Parathyroid adenoma (tissue), 2 donors: ENCODE results near the gene PIN1.

ENCODE experiments used
- H2AFZ ChIP-seq: fragments of 300-600 bp; sonication (generic); one replicate; pipeline ENCODE4 v1.7.0; 2017; ENCODE audit warnings: antibody characterized with exemption, mild to moderate bottlenecking
- H3K27ac ChIP-seq: fragments of 300-600 bp; sonication (generic); one replicate; pipeline ENCODE4 v1.7.0; 2017
- H3K27me3 ChIP-seq: fragments of 300-600 bp; sonication (generic); one replicate; pipeline ENCODE4 v1.7.0; 2017; ENCODE audit warnings: low read length; ENCODE audit not compliant: control insufficient read depth, insufficient read depth
- H3K36me3 ChIP-seq: fragments of 300-600 bp; sonication (generic); one replicate; pipeline ENCODE4 v1.7.0; 2017; ENCODE audit warnings: low read length; ENCODE audit not compliant: control insufficient read depth, insufficient read depth
- H3K4me1 ChIP-seq: fragments of 300-600 bp; sonication (generic); one replicate; pipeline ENCODE4 v1.7.0; 2017; ENCODE audit warnings: control low read depth
- H3K4me2 ChIP-seq: fragments of 300-600 bp; sonication (generic); one replicate; pipeline ENCODE4 v1.7.0; 2017; ENCODE audit warnings: low read length
- H3K4me3 ChIP-seq: fragments of 300-600 bp; sonication (generic); one replicate; pipeline ENCODE4 v1.7.0; 2017; ENCODE audit warnings: low read depth, low read length
- H3K79me2 ChIP-seq: fragments of 300-600 bp; sonication (generic); one replicate; pipeline ENCODE4 v1.7.0; 2017; ENCODE audit warnings: control low read depth
- H3K9ac ChIP-seq: fragments of 300-600 bp; sonication (generic); one replicate; pipeline ENCODE4 v1.7.0; 2017; ENCODE audit warnings: mild to moderate bottlenecking
- H3K9me3 ChIP-seq: fragments of 300-600 bp; sonication (generic); one replicate; pipeline ENCODE4 v1.7.0; 2017; ENCODE audit warnings: low read length; ENCODE audit not compliant: control insufficient read depth
- TF ChIP-seq, protein P1 (sequence below): fragments of 300-600 bp; sonication (generic); IDR thresholded peaks from one replicate; pipeline ENCODE4 v1.7.0; 2017; ENCODE audit warnings: antibody characterized with exemption, mild to moderate bottlenecking
- donor health status: primary hyperparathyroidism.

PIN1 gene

DNA sequence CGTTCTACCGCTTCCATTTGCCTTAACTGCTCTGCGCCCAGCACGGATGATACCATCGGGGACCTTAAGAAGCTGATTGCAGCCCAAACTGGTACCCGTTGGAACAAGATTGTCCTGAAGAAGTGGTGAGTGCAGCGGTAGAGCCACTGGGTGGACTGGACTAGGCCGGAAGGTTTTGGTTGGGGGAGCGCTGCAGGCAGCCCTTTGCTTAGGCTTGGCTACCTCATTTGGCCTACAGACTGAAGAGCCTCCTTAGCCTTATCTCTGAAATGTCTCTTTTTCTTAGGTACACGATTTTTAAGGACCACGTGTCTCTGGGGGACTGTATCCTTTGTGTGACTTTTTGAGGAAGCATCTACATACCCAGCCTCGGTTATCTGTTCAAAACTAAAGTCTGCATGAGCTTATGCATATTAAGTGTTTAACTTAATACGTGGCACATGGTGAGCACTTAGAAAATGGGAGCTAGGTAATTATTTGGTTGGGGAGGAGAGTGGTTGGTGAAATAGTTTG is 6.5 kb upstream of the PIN1 start:
- H3K4me2 ChIP-seq: peak overlapping the region; percentile 75
- peak overlapping the region; percentile 98 for H3K9ac ChIP-seq
- H3K79me2 ChIP-seq: peaks cover 38% of the 10 kb centered on the region
- no peak overlapping the region for H2AFZ ChIP-seq
- no peaks in the 10 kb centered on the region for H3K9me3 ChIP-seq
- H3K27ac ChIP-seq: peak overlapping the region; percentile 81
- H3K36me3 ChIP-seq: no peaks in the 10 kb centered on the region
- TF ChIP-seq, protein P1, sequence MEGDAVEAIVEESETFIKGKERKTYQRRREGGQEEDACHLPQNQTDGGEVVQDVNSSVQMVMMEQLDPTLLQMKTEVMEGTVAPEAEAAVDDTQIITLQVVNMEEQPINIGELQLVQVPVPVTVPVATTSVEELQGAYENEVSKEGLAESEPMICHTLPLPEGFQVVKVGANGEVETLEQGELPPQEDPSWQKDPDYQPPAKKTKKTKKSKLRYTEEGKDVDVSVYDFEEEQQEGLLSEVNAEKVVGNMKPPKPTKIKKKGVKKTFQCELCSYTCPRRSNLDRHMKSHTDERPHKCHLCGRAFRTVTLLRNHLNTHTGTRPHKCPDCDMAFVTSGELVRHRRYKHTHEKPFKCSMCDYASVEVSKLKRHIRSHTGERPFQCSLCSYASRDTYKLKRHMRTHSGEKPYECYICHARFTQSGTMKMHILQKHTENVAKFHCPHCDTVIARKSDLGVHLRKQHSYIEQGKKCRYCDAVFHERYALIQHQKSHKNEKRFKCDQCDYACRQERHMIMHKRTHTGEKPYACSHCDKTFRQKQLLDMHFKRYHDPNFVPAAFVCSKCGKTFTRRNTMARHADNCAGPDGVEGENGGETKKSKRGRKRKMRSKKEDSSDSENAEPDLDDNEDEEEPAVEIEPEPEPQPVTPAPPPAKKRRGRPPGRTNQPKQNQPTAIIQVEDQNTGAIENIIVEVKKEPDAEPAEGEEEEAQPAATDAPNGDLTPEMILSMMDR: no peak
- H3K4me3 ChIP-seq: peak overlapping the region; percentile 93
- no peaks in the 10 kb centered on the region for H3K27me3 ChIP-seq
- peaks cover 7% of the 10 kb centered on the region for H3K4me1 ChIP-seq

DNA sequence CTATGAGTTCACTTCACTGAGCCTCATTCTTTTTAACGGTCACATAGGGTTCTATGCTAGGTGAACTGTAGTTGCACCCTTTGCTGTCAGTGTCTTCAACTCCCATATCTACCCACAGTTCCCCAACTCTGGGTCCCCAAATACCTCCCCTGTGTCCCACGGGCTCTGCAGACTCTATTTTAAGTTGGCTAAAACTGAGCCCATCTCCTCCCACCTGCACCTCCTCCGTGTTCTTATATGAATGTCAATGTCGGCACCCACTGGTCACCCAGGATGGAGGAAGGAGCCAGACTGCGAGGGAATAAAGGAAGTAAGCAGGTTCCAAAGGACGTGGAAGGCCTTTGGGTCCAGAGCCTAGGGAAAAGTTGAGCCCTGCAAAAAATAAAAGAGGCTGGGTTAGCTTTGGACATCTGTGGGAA is 802 bp upstream of the PIN1 start:
- Histone ChIP-seq H3K9ac (no peak overlapping the region), H3K36me3 (no peaks in the 10 kb centered on the region)
- TF ChIP-seq, protein P1: no peak

DNA sequence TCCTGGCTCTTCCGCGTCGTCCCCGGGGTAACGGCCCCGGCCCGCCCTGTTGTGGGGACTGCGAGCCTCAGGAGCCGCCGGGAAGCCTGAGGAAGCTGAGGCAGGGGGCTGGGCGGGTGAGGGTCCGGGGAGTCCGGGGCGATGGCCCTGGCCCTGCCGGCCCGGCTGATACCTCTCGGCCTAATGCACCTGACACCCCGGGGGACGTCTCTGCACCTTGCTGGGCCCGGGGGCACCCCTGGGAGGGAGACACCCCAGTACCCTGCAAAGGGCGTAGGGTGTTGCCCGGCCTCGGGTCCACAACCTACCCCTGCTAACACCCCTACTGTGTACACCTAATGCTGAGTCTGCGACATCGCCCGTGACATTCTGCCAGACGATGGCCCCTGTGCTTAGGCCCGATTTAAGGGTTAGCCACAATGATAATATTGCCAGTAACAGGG is 410 bp downstream of the PIN1 start:
- Histone ChIP-seq H3K79me2 (peaks cover 62% of the 10 kb centered on the region), H3K9me3 (no peaks in the 10 kb centered on the region), H3K9ac (no peak overlapping the region), H3K4me1 (no peaks in the 10 kb centered on the region), H3K27ac (no peak overlapping the region), H2AFZ (peak overlapping the region; percentile 82), H3K36me3 (no peaks in the 10 kb centered on the region), H3K4me3 (peak overlapping the region; percentile 87), H3K27me3 (no peaks in the 10 kb centered on the region), H3K4me2 (peak overlapping the region; percentile 77)
- TF ChIP-seq, protein P1: no peak

More for the DNA sequence above, 802 bp upstream of the PIN1 start:
- no peak overlapping the region for H3K27ac ChIP-seq
- H3K4me2 ChIP-seq: peak overlapping the region; percentile 84
- H3K4me1 ChIP-seq: no peaks in the 10 kb centered on the region
- H2AFZ ChIP-seq: peak overlapping the region; percentile 86
- H3K9me3 ChIP-seq: no peaks in the 10 kb centered on the region
- H3K79me2 ChIP-seq: peaks cover 53% of the 10 kb centered on the region
- H3K4me3 ChIP-seq: peak overlapping the region; percentile 87
- no peaks in the 10 kb centered on the region for H3K27me3 ChIP-seq

DNA sequence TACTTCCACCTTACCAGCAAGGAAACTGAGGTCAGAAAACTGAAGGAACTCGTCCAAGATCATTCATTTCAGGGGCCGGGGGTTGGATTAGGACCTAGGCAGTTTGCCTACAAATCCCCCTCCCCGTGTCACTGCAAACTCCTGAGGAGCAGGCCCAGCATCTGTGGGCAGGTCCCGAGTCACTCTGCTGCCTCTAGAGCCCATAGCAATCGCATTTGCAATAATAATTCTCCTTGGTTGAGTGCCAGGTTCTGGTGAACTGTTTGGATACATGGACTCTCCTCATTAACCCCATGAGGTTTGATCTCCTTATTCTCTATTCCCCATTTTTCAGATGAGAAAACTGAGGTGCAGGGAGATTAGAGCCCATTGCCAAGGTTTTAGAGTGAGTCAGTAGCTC is 903 bp downstream of the PIN1 start:
- Histone ChIP-seq H3K79me2 (peaks cover 67% of the 10 kb centered on the region), H3K4me1 (no peaks in the 10 kb centered on the region), H3K4me3 (peak overlapping the region; percentile 87), H2AFZ (no peak overlapping the region), H3K27me3 (no peaks in the 10 kb centered on the region), H3K4me2 (peak overlapping the region; percentile 77), H3K27ac (no peak overlapping the region), H3K9ac (no peak overlapping the region), H3K36me3 (no peaks in the 10 kb centered on the region), H3K9me3 (no peaks in the 10 kb centered on the region)
- TF ChIP-seq, protein P1: no peak

DNA sequence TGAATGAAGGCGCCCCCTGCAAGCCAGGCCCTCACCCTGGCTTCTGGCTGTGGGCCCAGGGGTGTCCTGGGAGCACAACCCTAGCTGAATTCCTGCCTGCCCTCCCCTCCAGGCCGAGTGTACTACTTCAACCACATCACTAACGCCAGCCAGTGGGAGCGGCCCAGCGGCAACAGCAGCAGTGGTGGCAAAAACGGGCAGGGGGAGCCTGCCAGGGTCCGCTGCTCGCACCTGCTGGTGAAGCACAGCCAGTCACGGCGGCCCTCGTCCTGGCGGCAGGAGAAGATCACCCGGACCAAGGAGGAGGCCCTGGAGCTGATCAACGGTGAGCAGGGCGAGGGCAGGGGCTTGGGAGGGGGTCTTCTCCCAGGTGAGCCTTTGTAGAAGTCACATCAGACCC is 3.2 kb downstream of the PIN1 start:
- Histone ChIP-seq H3K4me2 (no peak overlapping the region), H3K79me2 (peaks cover 74% of the 10 kb centered on the region), H3K4me1 (no peaks in the 10 kb centered on the region), H3K27ac (no peak overlapping the region), H3K9me3 (no peaks in the 10 kb centered on the region), H3K9ac (no peak overlapping the region), H2AFZ (no peak overlapping the region), H3K27me3 (no peaks in the 10 kb centered on the region), H3K36me3 (no peaks in the 10 kb centered on the region), H3K4me3 (no peak overlapping the region)
- TF ChIP-seq, protein P1: no peak
